K562 (cell line): Measurements from ENCODE around the gene LRRC74B. TPM values are rescaled to one million over a fixed set of nuclear protein-coding genes. Genes with fewer than 3 reads are reported as not detected.

ENCODE experiments used
- HNRNPL ChIP-seq: fragments of 200-400 bp; formaldehyde crosslinking; IDR thresholded peaks from 2 replicates; pipeline ENCODE4 v1.6.1; 2017; ENCODE audit warnings: low read depth, mild to moderate bottlenecking, low read length
- NFIX ChIP-seq: fragments of 250-450 bp; sonication (Bioruptor Pico); IDR thresholded peaks from 2 replicates; pipeline ENCODE4 v1.4.0; 2020; ENCODE audit warnings: low read depth, mild to moderate bottlenecking, moderate library complexity
- NR2C2 ChIP-seq, 2 experiments: fragments of 200-800 bp in 1 of 2; sonication (Bioruptor generic) in 1 of 2; sonication (generic) in 1 of 2; formaldehyde crosslinking in 1 of 2; IDR thresholded peaks; 2 replicates each; pipeline versions ENCODE4 v1.6.1 to v1.8.0; 2016 to 2022; ENCODE audit warnings: mild to moderate bottlenecking in 1 of 2, missing compliant biosample characterization in 1 of 2, missing genetic modification characterization in 1 of 2, missing genetic modification reagents in 1 of 2
- NUFIP1 ChIP-seq: fragments of 450-650 bp; IDR thresholded peaks from 2 replicates; pipeline ENCODE4 v1.6.1; 2018; ENCODE audit not compliant: partially characterized antibody
- RAD51 ChIP-seq: fragments of 450-650 bp; IDR thresholded peaks from 2 replicates; pipeline ENCODE4 v1.7.1; 2016; ENCODE audit warnings: low read depth, mild to moderate bottlenecking, borderline replicate concordance
- SREBF2 ChIP-seq: sonication (generic); formaldehyde crosslinking; IDR thresholded peaks from 2 replicates; pipeline ENCODE4 v1.4.0; 2020; ENCODE audit warnings: mild to moderate bottlenecking, missing genetic modification reagents
- STAG1 ChIP-seq: sonication (generic); formaldehyde crosslinking; IDR thresholded peaks from 2 replicates; pipeline ENCODE4 v1.5.0; 2020; ENCODE audit warnings: missing genetic modification reagents, borderline replicate concordance
- TAF15 ChIP-seq: fragments of 200-400 bp; formaldehyde crosslinking; IDR thresholded peaks from 2 replicates; pipeline ENCODE4 v1.6.1; 2017; ENCODE audit warnings: mild to moderate bottlenecking, low read depth, low read length, moderate library complexity
- ZBTB1 ChIP-seq: sonication (generic); formaldehyde crosslinking; IDR thresholded peaks from 2 replicates; pipeline ENCODE4 v1.8.1; 2023; ENCODE audit warnings: missing genetic modification reagents, low read depth, mild to moderate bottlenecking, borderline replicate concordance
- ZFX ChIP-seq: sonication (generic); formaldehyde crosslinking; IDR thresholded peaks from 2 replicates; pipeline ENCODE4 v1.8.0; 2022; ENCODE audit warnings: mild to moderate bottlenecking, missing genetic modification reagents, moderate library complexity
- ZNF12 ChIP-seq: sonication (generic); formaldehyde crosslinking; IDR thresholded peaks from 2 replicates; pipeline ENCODE4 v1.4.0; 2020; ENCODE audit warnings: mild to moderate bottlenecking, missing genetic modification reagents
- ZNF143 ChIP-seq: sonication (generic); formaldehyde crosslinking; IDR thresholded peaks from 2 replicates; pipeline ENCODE4 v1.9.0; 2022; ENCODE audit warnings: mild to moderate bottlenecking, missing genetic modification reagents
- ZNF174 ChIP-seq: fragments of 250-450 bp; sonication (Bioruptor Pico); IDR thresholded peaks from 2 replicates; pipeline ENCODE4 v1.4.0; 2020; ENCODE audit warnings: mild to moderate bottlenecking
- ZNF408 ChIP-seq: fragments of 250-450 bp; sonication (Bioruptor Pico); IDR thresholded peaks from 2 replicates; pipeline ENCODE4 v1.4.0; 2020; ENCODE audit warnings: low read depth, mild to moderate bottlenecking, moderate library complexity
- ZNF76 ChIP-seq: fragments of 250-450 bp; sonication (Bioruptor Pico); IDR thresholded peaks from 2 replicates; pipeline ENCODE4 v1.4.0; 2020; ENCODE audit warnings: mild to moderate bottlenecking, moderate library complexity, borderline replicate concordance
- ZNF79 ChIP-seq: fragments of 250-450 bp; sonication (Bioruptor Pico); IDR thresholded peaks from 2 replicates; pipeline ENCODE4 v1.4.0; 2020; ENCODE audit warnings: low read depth, mild to moderate bottlenecking, moderate library complexity
- polyA plus RNA-seq, 8 experiments: library from polyadenylated mRNA; depleted of rRNA in 4 of 8; stranded (reverse) in 5 of 8; unstranded in 3 of 8; fragments of >200 nt; fragmentation: Nextera tagmentation in 2 of 8; fragmentation: Illumina TruSeq in 1 of 8; extraction: Ambion mirVana in 2 of 8; extraction: Trizol in 1 of 8; gene quantifications; 2 replicates each; pipeline versions ENCODE4 v1.2.1 to v1.2.3, GENCODE V29; 2011 to 2014; ENCODE audit warnings: inconsistent platforms in 1 of 8, missing spikeins in 1 of 8
- total RNA-seq, 7 experiments: library from RNA; depleted of rRNA in 6 of 7; stranded (reverse); fragments of >200 nt in 6 of 7; fragmentation: Illumina TruSeq in 2 of 7; extraction: Trizol in 2 of 7; gene quantifications; 2 replicates each; pipeline versions ENCODE4 v1.2.1 to v1.2.3, GENCODE V29; 2011 to 2021; ENCODE audit warnings: low replicate concordance in 1 of 7
- TF ChIP-seq, protein P1 (sequence below): fragments of 450-650 bp; formaldehyde crosslinking; conservative IDR thresholded peaks from 2 replicates; pipeline ENCODE4 v1.4.0; 2022; ENCODE audit warnings: mild to moderate bottlenecking, missing genetic modification characterization
- TF ChIP-seq, protein P2 (sequence below), 2 experiments: IDR thresholded peaks; 2 replicates each; pipeline ENCODE4 v1.6.1; 2012; ENCODE audit warnings: improper control_type of control experiment in 2 of 2, low read depth in 2 of 2, low read length in 2 of 2, borderline replicate concordance in 1 of 2

LRRC74B gene
- total and polyA plus RNA-seq, 9 of the 15 experiments (the other 6 are each of a cell fraction or from before 2014, with no cell fraction given): not detected

DNA sequence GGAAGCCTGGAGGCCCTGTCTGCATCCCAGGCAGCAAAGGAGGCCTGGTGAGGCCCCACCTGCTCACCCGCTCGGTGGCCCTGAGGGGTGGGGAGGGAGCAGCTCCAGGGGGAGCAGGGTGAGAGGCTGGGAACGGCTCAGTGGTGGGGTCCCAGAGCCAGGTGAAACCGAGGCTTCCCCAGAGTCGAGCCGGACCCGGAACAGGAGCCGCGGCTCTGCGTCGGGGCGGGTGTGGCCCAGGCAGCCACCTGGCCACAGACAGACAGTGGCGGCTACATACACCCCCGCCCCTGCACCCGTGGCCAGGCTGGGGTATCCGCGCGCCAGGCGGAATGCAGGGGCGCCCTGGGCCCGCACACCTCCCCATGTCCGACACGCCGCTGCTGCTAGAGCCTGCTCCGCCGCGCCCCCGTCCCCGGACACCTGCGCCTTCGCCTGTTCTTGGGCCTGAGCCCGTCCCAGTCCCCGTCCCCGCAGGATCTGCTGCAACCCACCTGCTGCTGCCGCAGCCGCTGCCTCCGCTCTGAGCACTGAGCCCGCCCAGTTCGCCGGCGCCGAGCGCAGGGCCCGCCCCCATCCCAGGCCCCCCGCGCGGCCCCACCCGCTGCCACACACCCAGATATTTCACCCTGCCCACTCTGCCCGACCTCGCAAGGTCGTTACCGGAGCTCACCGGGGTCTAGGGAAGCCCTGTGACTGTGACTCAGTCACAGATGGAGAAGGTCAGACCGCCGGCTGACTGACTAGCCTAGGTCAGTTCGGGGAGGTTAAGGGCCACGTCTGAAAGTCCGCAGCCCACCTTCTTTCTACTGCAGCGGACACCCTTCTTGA is 13.5 kb upstream of the LRRC74B start, which contains the start of gene SLC7A4 (continued):
- TF ChIP-seq STAG1 (CRISPR knock-in tag) (peak; percentile 39; the same call in 1 of the 2 replicates), ZNF12 (0 out of 2 replicates have a peak, but pooled peaks have one; percentile 18), ZNF79 (CRISPR knock-in tag) (no peak), ZNF408 (no peak), ZBTB1 (CRISPR knock-in tag) (no peak), TAF15 (peak; percentile 74; the same call in 1 of the 2 replicates), SREBF2 (CRISPR knock-in tag) (no peak), ZFX (CRISPR knock-in tag) (no peak), HNRNPL (peak; percentile 33; the same call in 1 of the 2 replicates), ZNF76 (no peak), NR2C2 (CRISPR knock-in tag; IDR thresholded peaks at IDR 0.05) (0 out of 2 replicates have a peak, but pooled peaks have one; percentile 27), NR2C2 (tag; IDR thresholded peaks at IDR 0.05) (no peak), NUFIP1 (no peak), ZNF174 (no peak), RAD51 (no peak), ZNF143 (CRISPR knock-in tag) (peak; percentile 33; the same call in 1 of the 2 replicates), NFIX (CRISPR knock-in tag) (no peak)
- TF ChIP-seq, protein P1, sequence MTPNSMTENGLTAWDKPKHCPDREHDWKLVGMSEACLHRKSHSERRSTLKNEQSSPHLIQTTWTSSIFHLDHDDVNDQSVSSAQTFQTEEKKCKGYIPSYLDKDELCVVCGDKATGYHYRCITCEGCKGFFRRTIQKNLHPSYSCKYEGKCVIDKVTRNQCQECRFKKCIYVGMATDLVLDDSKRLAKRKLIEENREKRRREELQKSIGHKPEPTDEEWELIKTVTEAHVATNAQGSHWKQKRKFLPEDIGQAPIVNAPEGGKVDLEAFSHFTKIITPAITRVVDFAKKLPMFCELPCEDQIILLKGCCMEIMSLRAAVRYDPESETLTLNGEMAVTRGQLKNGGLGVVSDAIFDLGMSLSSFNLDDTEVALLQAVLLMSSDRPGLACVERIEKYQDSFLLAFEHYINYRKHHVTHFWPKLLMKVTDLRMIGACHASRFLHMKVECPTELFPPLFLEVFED (CRISPR knock-in tag): 0 out of 2 replicates have a peak, but pooled peaks have one; percentile 81
- TF ChIP-seq, protein P2, sequence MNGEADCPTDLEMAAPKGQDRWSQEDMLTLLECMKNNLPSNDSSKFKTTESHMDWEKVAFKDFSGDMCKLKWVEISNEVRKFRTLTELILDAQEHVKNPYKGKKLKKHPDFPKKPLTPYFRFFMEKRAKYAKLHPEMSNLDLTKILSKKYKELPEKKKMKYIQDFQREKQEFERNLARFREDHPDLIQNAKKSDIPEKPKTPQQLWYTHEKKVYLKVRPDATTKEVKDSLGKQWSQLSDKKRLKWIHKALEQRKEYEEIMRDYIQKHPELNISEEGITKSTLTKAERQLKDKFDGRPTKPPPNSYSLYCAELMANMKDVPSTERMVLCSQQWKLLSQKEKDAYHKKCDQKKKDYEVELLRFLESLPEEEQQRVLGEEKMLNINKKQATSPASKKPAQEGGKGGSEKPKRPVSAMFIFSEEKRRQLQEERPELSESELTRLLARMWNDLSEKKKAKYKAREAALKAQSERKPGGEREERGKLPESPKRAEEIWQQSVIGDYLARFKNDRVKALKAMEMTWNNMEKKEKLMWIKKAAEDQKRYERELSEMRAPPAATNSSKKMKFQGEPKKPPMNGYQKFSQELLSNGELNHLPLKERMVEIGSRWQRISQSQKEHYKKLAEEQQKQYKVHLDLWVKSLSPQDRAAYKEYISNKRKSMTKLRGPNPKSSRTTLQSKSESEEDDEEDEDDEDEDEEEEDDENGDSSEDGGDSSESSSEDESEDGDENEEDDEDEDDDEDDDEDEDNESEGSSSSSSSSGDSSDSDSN (IDR thresholded peaks at IDR 0.05; ENCODE audit: borderline replicate concordance in 1 of 2, low read depth in 2 of 2, low read length in 2 of 2): 0 out of 4 replicates have a peak, but pooled peaks of 1 of the 2 experiments have one; percentile 29
